Liver (tissue), 3 donors: ENCODE data around the gene BCAS1.

Source experiments
- ATF3 ChIP-seq: IDR thresholded peaks from 2 replicates; pipeline ENCODE4 v1.6.1; 2016; ENCODE audit warnings: antibody characterized with exemption
- EGR1 ChIP-seq, 2 donors: IDR thresholded peaks; 2 replicates each; pipeline ENCODE4 v1.6.1; 2016 to 2018; ENCODE audit warnings: antibody characterized with exemption in 2 of 2, low read depth in 2 of 2
- FOXA2 ChIP-seq: IDR thresholded peaks from 2 replicates; pipeline ENCODE4 v1.6.1; 2016; ENCODE audit warnings: antibody characterized with exemption
- HNF4G ChIP-seq: IDR thresholded peaks from 2 replicates; pipeline ENCODE4 v1.6.1; 2016; ENCODE audit warnings: antibody characterized with exemption
- JUND ChIP-seq, 2 donors: IDR thresholded peaks; 2 replicates each; pipeline ENCODE4 v1.6.1; 2016; ENCODE audit warnings: antibody characterized with exemption in 2 of 2
- RAD21 ChIP-seq, 2 donors: IDR thresholded peaks; 2 replicates each; pipeline ENCODE4 v1.6.1; 2016; ENCODE audit warnings: antibody characterized with exemption in 2 of 2, mild to moderate bottlenecking in 2 of 2
- RXRA ChIP-seq, 2 donors: IDR thresholded peaks; 2 replicates each; pipeline ENCODE4 v1.6.1; 2017 to 2018; ENCODE audit warnings: antibody characterized with exemption in 2 of 2, mild to moderate bottlenecking in 1 of 2
- TAF1 ChIP-seq: conservative IDR thresholded peaks from 2 replicates; pipeline ENCODE4 v1.6.1; 2016; ENCODE audit warnings: antibody characterized with exemption, mild to moderate bottlenecking
- YY1 ChIP-seq: IDR thresholded peaks from 2 replicates; pipeline ENCODE4 v1.6.1; 2016; ENCODE audit warnings: antibody characterized with exemption, mild to moderate bottlenecking
- ZBTB33 ChIP-seq: IDR thresholded peaks from 2 replicates; pipeline ENCODE4 v1.6.1; 2016; ENCODE audit warnings: antibody characterized with exemption
- TF ChIP-seq, protein P1 (sequence below): fragments of 150-350 bp; IDR thresholded peaks from 2 replicates; pipeline ENCODE4 v1.5.1; 2017; ENCODE audit warnings: improper control_type of control experiment, low read depth, low read length; ENCODE audit not compliant: missing input control
- TF ChIP-seq, protein P2 (sequence below): IDR thresholded peaks from 2 replicates; pipeline ENCODE4 v1.6.1; 2016; ENCODE audit warnings: antibody characterized with exemption, mild to moderate bottlenecking
- donor health status: healthy.
- donor health status: healthy.

DNA sequence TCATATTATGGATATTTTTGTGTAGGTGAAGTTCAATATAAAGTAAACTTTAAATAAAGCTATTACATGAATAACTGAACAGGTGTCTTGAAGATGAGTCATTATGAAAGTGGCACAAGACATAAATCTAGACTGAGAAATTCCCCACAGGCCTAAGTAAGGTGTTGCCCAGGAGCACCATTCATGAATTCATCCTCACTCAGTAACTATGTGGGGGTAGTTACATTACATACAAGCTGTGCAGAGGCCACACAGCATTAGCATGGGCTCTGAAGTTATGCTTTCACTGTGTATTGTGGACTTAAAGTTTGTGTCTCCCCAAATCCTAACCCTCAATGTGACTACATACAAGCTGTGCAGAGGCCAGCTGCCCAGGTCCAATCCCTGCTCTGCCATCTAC is 65.9 kb downstream of the BCAS1 start:
- TF ChIP-seq JUND (IDR thresholded peaks at IDR 0.05) (no peak), YY1 (no peak), EGR1 (IDR thresholded peaks at IDR 0.05; ENCODE audit: low read depth in 2 of 2) (no peak), HNF4G (no peak), ZBTB33 (no peak), ATF3 (no peak), RXRA (IDR thresholded peaks at IDR 0.05) (no peak), RAD21 (IDR thresholded peaks at IDR 0.05) (no peak), TAF1 (no peak), FOXA2 (no peak)
- TF ChIP-seq, protein P1, sequence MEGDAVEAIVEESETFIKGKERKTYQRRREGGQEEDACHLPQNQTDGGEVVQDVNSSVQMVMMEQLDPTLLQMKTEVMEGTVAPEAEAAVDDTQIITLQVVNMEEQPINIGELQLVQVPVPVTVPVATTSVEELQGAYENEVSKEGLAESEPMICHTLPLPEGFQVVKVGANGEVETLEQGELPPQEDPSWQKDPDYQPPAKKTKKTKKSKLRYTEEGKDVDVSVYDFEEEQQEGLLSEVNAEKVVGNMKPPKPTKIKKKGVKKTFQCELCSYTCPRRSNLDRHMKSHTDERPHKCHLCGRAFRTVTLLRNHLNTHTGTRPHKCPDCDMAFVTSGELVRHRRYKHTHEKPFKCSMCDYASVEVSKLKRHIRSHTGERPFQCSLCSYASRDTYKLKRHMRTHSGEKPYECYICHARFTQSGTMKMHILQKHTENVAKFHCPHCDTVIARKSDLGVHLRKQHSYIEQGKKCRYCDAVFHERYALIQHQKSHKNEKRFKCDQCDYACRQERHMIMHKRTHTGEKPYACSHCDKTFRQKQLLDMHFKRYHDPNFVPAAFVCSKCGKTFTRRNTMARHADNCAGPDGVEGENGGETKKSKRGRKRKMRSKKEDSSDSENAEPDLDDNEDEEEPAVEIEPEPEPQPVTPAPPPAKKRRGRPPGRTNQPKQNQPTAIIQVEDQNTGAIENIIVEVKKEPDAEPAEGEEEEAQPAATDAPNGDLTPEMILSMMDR, result no peak
- TF ChIP-seq, protein P2, sequence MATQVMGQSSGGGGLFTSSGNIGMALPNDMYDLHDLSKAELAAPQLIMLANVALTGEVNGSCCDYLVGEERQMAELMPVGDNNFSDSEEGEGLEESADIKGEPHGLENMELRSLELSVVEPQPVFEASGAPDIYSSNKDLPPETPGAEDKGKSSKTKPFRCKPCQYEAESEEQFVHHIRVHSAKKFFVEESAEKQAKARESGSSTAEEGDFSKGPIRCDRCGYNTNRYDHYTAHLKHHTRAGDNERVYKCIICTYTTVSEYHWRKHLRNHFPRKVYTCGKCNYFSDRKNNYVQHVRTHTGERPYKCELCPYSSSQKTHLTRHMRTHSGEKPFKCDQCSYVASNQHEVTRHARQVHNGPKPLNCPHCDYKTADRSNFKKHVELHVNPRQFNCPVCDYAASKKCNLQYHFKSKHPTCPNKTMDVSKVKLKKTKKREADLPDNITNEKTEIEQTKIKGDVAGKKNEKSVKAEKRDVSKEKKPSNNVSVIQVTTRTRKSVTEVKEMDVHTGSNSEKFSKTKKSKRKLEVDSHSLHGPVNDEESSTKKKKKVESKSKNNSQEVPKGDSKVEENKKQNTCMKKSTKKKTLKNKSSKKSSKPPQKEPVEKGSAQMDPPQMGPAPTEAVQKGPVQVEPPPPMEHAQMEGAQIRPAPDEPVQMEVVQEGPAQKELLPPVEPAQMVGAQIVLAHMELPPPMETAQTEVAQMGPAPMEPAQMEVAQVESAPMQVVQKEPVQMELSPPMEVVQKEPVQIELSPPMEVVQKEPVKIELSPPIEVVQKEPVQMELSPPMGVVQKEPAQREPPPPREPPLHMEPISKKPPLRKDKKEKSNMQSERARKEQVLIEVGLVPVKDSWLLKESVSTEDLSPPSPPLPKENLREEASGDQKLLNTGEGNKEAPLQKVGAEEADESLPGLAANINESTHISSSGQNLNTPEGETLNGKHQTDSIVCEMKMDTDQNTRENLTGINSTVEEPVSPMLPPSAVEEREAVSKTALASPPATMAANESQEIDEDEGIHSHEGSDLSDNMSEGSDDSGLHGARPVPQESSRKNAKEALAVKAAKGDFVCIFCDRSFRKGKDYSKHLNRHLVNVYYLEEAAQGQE, result no peak
